IMR-90 (cell line): ENCODE measurements around the gene GJA10. TPM values are rescaled to one million over a fixed set of nuclear protein-coding genes. Genes with fewer than 3 reads are reported as not detected.
A peak's percentile ranks its signal among the peaks of the same experiment; 100 is the strongest.

Source experiments
- ATAC-seq: fragments of 200-7000 bp; cut with Tn5 transposase; 2 replicates; pipeline ENCODE4 v1.9.1; 2020; ENCODE audit warnings: low read depth, mild to moderate bottlenecking, moderate library complexity
- BruUV-seq: library from RNA; stranded (reverse); fragments of 400-500 nt; replicated peaks from 2 replicates; lab custom pipeline; 2021; lab: Mats Ljungman, UMichigan
- CTCF ChIA-PET: fragments of 300-600 bp; formaldehyde crosslinking; extraction: SDS; loops from one replicate; lab custom pipeline; 2021; ENCODE audit warnings: antibody characterized with exemption; lab: Yijun Ruan, JAX
- POLR2A ChIA-PET: fragments of 300-600 bp; sonication (Branson Sonifier 250); formaldehyde crosslinking; loops from one replicate; lab custom pipeline; 2022; ENCODE audit warnings: antibody characterized with exemption; ENCODE audit not compliant: unreplicated experiment; lab: Charles Lee
- DNase-seq: peaks from one replicate; pipeline ENCODE4 v3.0.0; 2013
- H2AFZ ChIP-seq: replicated peaks from 2 replicates; pipeline ENCODE3; 2013; ENCODE audit warnings: low read length, mild to moderate bottlenecking; ENCODE audit not compliant: poor library complexity
- H2AK5ac ChIP-seq: 2 replicates; pipeline ENCODE4 v1.6.1; 2013; ENCODE audit warnings: low read depth, low read length, inconsistent platforms
- H2AK9ac ChIP-seq: replicated peaks from 2 replicates; pipeline ENCODE3; 2013; ENCODE audit warnings: mild to moderate bottlenecking, low read depth, low read length, moderate library complexity; ENCODE audit not compliant: poor library complexity
- H2BK120ac ChIP-seq: 2 replicates; pipeline ENCODE4 v1.6.1; 2013; ENCODE audit warnings: low read depth, low read length, inconsistent platforms
- H2BK15ac ChIP-seq: 3 replicates; pipeline ENCODE4 v1.6.1; 2013; ENCODE audit warnings: low read depth, low read length, inconsistent platforms
- H2BK20ac ChIP-seq: 2 replicates; pipeline ENCODE4 v1.6.1; 2013; ENCODE audit warnings: low read depth, mild to moderate bottlenecking, inconsistent platforms, low read length, moderate library complexity
- H2BK5ac ChIP-seq: 2 replicates; pipeline ENCODE4 v1.6.1; 2013; ENCODE audit warnings: mild to moderate bottlenecking, low read depth, low read length, inconsistent platforms; ENCODE audit not compliant: poor library complexity, severe bottlenecking
- H3K14ac ChIP-seq: replicated peaks from 2 replicates; pipeline ENCODE4 v1.6.1; 2013; ENCODE audit warnings: low read depth, low read length, inconsistent platforms
- H3K18ac ChIP-seq: 2 replicates; pipeline ENCODE4 v1.6.1; 2013; ENCODE audit warnings: low read depth, low read length, control low read depth
- H3K23ac ChIP-seq: 2 replicates; pipeline ENCODE4 v1.6.1; 2013; ENCODE audit warnings: low read depth, low read length, inconsistent platforms
- H3K27ac ChIP-seq: 2 replicates; pipeline ENCODE4 v1.5.1; 2013; ENCODE audit warnings: mild to moderate bottlenecking, control low read depth, low read length; ENCODE audit not compliant: insufficient read depth
- H3K27me3 ChIP-seq: 2 replicates; pipeline ENCODE4 v1.6.1; 2013; ENCODE audit warnings: low read length; ENCODE audit not compliant: control insufficient read depth, insufficient read depth
- H3K36me3 ChIP-seq: 2 replicates; pipeline ENCODE4 v1.6.1; 2013; ENCODE audit warnings: low read length, mixed read lengths; ENCODE audit not compliant: control insufficient read depth, insufficient read depth
- H3K4ac ChIP-seq: 2 replicates; pipeline ENCODE4 v1.6.1; 2013; ENCODE audit warnings: low read depth, low read length, inconsistent platforms
- H3K4me1 ChIP-seq: 2 replicates; pipeline ENCODE4 v1.6.1; 2013; ENCODE audit warnings: low read length, mixed read lengths; ENCODE audit not compliant: control insufficient read depth, insufficient read depth
- H3K4me2 ChIP-seq: 2 replicates; pipeline ENCODE4 v1.6.1; 2013; ENCODE audit warnings: low read depth, mild to moderate bottlenecking, control low read depth, low read length, moderate library complexity
- H3K4me3 ChIP-seq: 2 replicates; pipeline ENCODE4 v1.5.1; 2013; ENCODE audit warnings: low read depth, mild to moderate bottlenecking, control low read depth, low read length, moderate library complexity; ENCODE audit not compliant: insufficient read depth
- H3K56ac ChIP-seq: 2 replicates; pipeline ENCODE4 v1.6.1; 2013; ENCODE audit warnings: low read length, inconsistent platforms; ENCODE audit not compliant: insufficient read depth; ENCODE audit errors: extremely low read depth
- H3K79me1 ChIP-seq, 2 experiments: 2 replicates each; pipeline ENCODE4 v1.6.1; 2013; ENCODE audit warnings: low read length in 2 of 2, inconsistent platforms in 1 of 2, low read depth in 1 of 2
- H3K9ac ChIP-seq: 2 replicates; pipeline ENCODE4 v1.6.1; 2013; ENCODE audit warnings: low read depth, low read length, control low read depth
- H3K9me1 ChIP-seq: 2 replicates; pipeline ENCODE4 v1.6.1; 2013; ENCODE audit warnings: low read length, inconsistent platforms; ENCODE audit not compliant: insufficient read depth
- H3K9me3 ChIP-seq: 2 replicates; pipeline ENCODE4 v1.6.1; 2013; ENCODE audit warnings: low read length; ENCODE audit not compliant: control insufficient read depth, insufficient read depth
- H4K20me1 ChIP-seq: 2 replicates; pipeline ENCODE4 v1.6.1; 2013; ENCODE audit warnings: low read length, inconsistent platforms; ENCODE audit not compliant: insufficient read depth
- H4K5ac ChIP-seq: 2 replicates; pipeline ENCODE4 v1.6.1; 2013; ENCODE audit warnings: mild to moderate bottlenecking, low read depth, low read length, control low read depth
- H4K8ac ChIP-seq, 2 experiments: 2 replicates each; pipeline ENCODE4 v1.6.1; 2013; ENCODE audit warnings: low read depth in 2 of 2, low read length in 2 of 2, control low read depth in 1 of 2, inconsistent platforms in 1 of 2
- H4K91ac ChIP-seq: 2 replicates; pipeline ENCODE4 v1.6.1; 2013; ENCODE audit warnings: low read depth, low read length, inconsistent platforms; ENCODE audit not compliant: insufficient read depth
- BHLHE40 ChIP-seq: fragments of 150-350 bp; IDR thresholded peaks from 2 replicates; pipeline ENCODE4 v1.6.1; 2016; ENCODE audit warnings: mild to moderate bottlenecking, low read depth, low read length
- CEBPB ChIP-seq: IDR thresholded peaks from 2 replicates; pipeline ENCODE4 v1.6.1; 2012; ENCODE audit warnings: low read depth, low read length, improper control_type of control experiment
- CHD1 ChIP-seq: IDR thresholded peaks from 2 replicates; pipeline ENCODE4 v1.6.1; 2012; ENCODE audit warnings: low read depth, low read length, improper control_type of control experiment
- FOS ChIP-seq: fragments of 150-350 bp; IDR thresholded peaks from 2 replicates; pipeline ENCODE4 v1.6.1; 2016; ENCODE audit warnings: low read depth, low read length
- MAFK ChIP-seq: IDR thresholded peaks from 2 replicates; pipeline ENCODE4 v1.6.1; 2012; ENCODE audit warnings: low read depth, low read length, improper control_type of control experiment
- MAZ ChIP-seq: IDR thresholded peaks from 2 replicates; pipeline ENCODE4 v1.6.1; 2012; ENCODE audit warnings: low read depth, mild to moderate bottlenecking, low read length, improper control_type of control experiment, moderate library complexity, borderline replicate concordance
- MXI1 ChIP-seq: IDR thresholded peaks from 2 replicates; pipeline ENCODE4 v1.6.1; 2012; ENCODE audit warnings: low read depth, mild to moderate bottlenecking, low read length, moderate library complexity, borderline replicate concordance
- NFE2L2 ChIP-seq: fragments of 150-350 bp; IDR thresholded peaks from 2 replicates; pipeline ENCODE4 v1.6.1; 2016; ENCODE audit warnings: low read depth, mild to moderate bottlenecking, low read length
- POLR2A ChIP-seq: IDR thresholded peaks from 2 replicates; pipeline ENCODE4 v1.6.1; 2012; ENCODE audit warnings: mild to moderate bottlenecking, low read depth, low read length
- RAD21 ChIP-seq: IDR thresholded peaks from 2 replicates; pipeline ENCODE4 v1.6.1; 2012; ENCODE audit warnings: low read length, improper control_type of control experiment
- RCOR1 ChIP-seq: IDR thresholded peaks from 2 replicates; pipeline ENCODE4 v1.6.1; 2012; ENCODE audit warnings: mild to moderate bottlenecking, low read length, improper control_type of control experiment; ENCODE audit not compliant: insufficient replicate concordance
- RFX5 ChIP-seq: IDR thresholded peaks from 2 replicates; pipeline ENCODE4 v1.8.0; 2012; ENCODE audit warnings: low read depth, mild to moderate bottlenecking, low read length, moderate library complexity
- SMC3 ChIP-seq: fragments of 150-350 bp; IDR thresholded peaks from 2 replicates; pipeline ENCODE4 v1.6.1; 2016; ENCODE audit warnings: low read depth, mild to moderate bottlenecking, antibody characterized with exemption, low read length, moderate library complexity
- WGBS, 2 experiments: methylation state at CpG; one replicate each; pipeline versions ENCODE4 v1.1.5 to v1.1.7; 2013; ENCODE audit warnings: missing lambda C conversion rate in 2 of 2; ENCODE audit not compliant: insufficient read length in 1 of 2; ENCODE audit errors: extremely low coverage in 2 of 2; 5-methylcytosine and 5-hydroxymethylcytosine counted together
- dilution Hi-C: fragments of 300-500 bp; cut with HindIII; formaldehyde crosslinking; loops from one replicate; pipeline ENCODE4 v1.14.3; 2018; ENCODE audit warnings: low sequenced_read_pairs; ENCODE audit not compliant: unreplicated experiment
- in situ Hi-C: fragments of 300-500 bp; cut with MboI; formaldehyde crosslinking; loops from 3 replicates; pipeline ENCODE4 v1.14.3; 2019; ENCODE audit warnings: low sequenced_read_pairs, inconsistent platforms, mixed read lengths
- intact Hi-C: fragments of 100-400 bp; cut with micrococcal nuclease; formaldehyde crosslinking; loops from 2 replicates; pipeline ENCODE4 v1.10.0; 2022
- polyA plus RNA-seq, 3 experiments: library from polyadenylated mRNA; depleted of rRNA; stranded (reverse); fragments of >200 nt; gene quantifications; 2 replicates each; pipeline ENCODE4 v1.2.3, GENCODE V29; 2012; ENCODE audit warnings: low replicate concordance in 1 of 3
- total RNA-seq: library from RNA; depleted of rRNA; stranded (reverse); fragments of >200 nt; gene quantifications from 2 replicates; pipeline ENCODE4 v1.2.3, GENCODE V29; 2012
- TF ChIP-seq, protein P1 (sequence below): conservative IDR thresholded peaks from 2 replicates; pipeline ENCODE4 v1.5.1; 2012; ENCODE audit warnings: mild to moderate bottlenecking, low read depth, low read length, improper control_type of control experiment
- TF ChIP-seq, protein P2 (sequence below): fragments of 150-350 bp; IDR thresholded peaks from 2 replicates; pipeline ENCODE4 v1.6.1; 2017; ENCODE audit warnings: mild to moderate bottlenecking, antibody characterized with exemption, low read length, low read depth
- TF ChIP-seq, protein P3 (sequence below): fragments of 150-350 bp; IDR thresholded peaks from 2 replicates; pipeline ENCODE4 v1.6.1; 2016; ENCODE audit warnings: low read depth, mild to moderate bottlenecking, low read length, moderate library complexity, borderline replicate concordance

The GJA10 gene
- total and polyA plus RNA-seq, 2 of the 4 experiments (the other 2 are of a cell fraction): not detected

GRCh38 chr6:89853068-89853467 lies 41.2 kb upstream of the GJA10 start:
- Histone ChIP-seq H2BK120ac (no peak overlapping the region), H2AK9ac (no peak overlapping the region), H3K36me3 (peaks cover 15% of the 10 kb centered on the region), H2BK20ac (no peak overlapping the region), H3K4me2 (no peak overlapping the region), H3K56ac (no peak overlapping the region), H3K14ac (no peak overlapping the region), H3K79me1 (no peaks in the 10 kb centered on the region; a peak in 1 of 4 replicates), H2AFZ (no peak overlapping the region), H3K9me3 (no peaks in the 10 kb centered on the region), H3K4me1 (no peaks in the 10 kb centered on the region), H3K4me3 (no peak overlapping the region), H4K5ac (no peak overlapping the region), H4K8ac (no peak overlapping the region), H3K18ac (no peak overlapping the region), H4K91ac (no peak overlapping the region), H2BK5ac (no peak overlapping the region), H4K20me1 (no peaks in the 10 kb centered on the region), H3K27ac (no peak overlapping the region; the same call in 1 of the 2 replicates), H2BK15ac (no peak overlapping the region), H3K23ac (no peak overlapping the region), H3K9me1 (no peaks in the 10 kb centered on the region), H2AK5ac (no peak overlapping the region), H3K27me3 (no peaks in the 10 kb centered on the region), H3K4ac (no peak overlapping the region), H3K9ac (no peak overlapping the region)
- no peak for TF ChIP-seq MAFK
- no peak for TF ChIP-seq CEBPB
- no peak for TF ChIP-seq POLR2A
- TF ChIP-seq CHD1: no peak
- TF ChIP-seq RCOR1: no peak
- TF ChIP-seq FOS: no peak
- TF ChIP-seq, protein P1, sequence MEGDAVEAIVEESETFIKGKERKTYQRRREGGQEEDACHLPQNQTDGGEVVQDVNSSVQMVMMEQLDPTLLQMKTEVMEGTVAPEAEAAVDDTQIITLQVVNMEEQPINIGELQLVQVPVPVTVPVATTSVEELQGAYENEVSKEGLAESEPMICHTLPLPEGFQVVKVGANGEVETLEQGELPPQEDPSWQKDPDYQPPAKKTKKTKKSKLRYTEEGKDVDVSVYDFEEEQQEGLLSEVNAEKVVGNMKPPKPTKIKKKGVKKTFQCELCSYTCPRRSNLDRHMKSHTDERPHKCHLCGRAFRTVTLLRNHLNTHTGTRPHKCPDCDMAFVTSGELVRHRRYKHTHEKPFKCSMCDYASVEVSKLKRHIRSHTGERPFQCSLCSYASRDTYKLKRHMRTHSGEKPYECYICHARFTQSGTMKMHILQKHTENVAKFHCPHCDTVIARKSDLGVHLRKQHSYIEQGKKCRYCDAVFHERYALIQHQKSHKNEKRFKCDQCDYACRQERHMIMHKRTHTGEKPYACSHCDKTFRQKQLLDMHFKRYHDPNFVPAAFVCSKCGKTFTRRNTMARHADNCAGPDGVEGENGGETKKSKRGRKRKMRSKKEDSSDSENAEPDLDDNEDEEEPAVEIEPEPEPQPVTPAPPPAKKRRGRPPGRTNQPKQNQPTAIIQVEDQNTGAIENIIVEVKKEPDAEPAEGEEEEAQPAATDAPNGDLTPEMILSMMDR: no peak
- TF ChIP-seq BHLHE40: no peak
- TF ChIP-seq NFE2L2: no peak
- TF ChIP-seq, protein P2, sequence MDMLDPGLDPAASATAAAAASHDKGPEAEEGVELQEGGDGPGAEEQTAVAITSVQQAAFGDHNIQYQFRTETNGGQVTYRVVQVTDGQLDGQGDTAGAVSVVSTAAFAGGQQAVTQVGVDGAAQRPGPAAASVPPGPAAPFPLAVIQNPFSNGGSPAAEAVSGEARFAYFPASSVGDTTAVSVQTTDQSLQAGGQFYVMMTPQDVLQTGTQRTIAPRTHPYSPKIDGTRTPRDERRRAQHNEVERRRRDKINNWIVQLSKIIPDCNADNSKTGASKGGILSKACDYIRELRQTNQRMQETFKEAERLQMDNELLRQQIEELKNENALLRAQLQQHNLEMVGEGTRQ: no peak
- TF ChIP-seq MXI1: no peak
- TF ChIP-seq MAZ: no peak
- TF ChIP-seq, protein P3, sequence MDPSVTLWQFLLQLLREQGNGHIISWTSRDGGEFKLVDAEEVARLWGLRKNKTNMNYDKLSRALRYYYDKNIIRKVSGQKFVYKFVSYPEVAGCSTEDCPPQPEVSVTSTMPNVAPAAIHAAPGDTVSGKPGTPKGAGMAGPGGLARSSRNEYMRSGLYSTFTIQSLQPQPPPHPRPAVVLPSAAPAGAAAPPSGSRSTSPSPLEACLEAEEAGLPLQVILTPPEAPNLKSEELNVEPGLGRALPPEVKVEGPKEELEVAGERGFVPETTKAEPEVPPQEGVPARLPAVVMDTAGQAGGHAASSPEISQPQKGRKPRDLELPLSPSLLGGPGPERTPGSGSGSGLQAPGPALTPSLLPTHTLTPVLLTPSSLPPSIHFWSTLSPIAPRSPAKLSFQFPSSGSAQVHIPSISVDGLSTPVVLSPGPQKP: no peak
- TF ChIP-seq RAD21: no peak
- TF ChIP-seq RFX5: no peak
- TF ChIP-seq SMC3: no peak
- POLR2A ChIA-PET: no interaction called here
- DNase-seq (peak; percentile 70), ATAC-seq (peak; percentile 93)
- intact Hi-C loops (no loop called here), dilution Hi-C loops (no loop called here), in situ Hi-C loops (no loop called here)
- WGBS, 2 experiments: no CpG with 5 or more reads among the region's 1 CpG
- CTCF ChIA-PET: interaction anchor here (0.5 to 0.6 kb wide), 2 partner anchors 25 to 92 kb away, joined by 3 read pairs; no protein-coding TSS in a partner anchor
- no TSS peak for BruUV-seq
